Mucosa of rectum (tissue), 2 donors: ENCODE data around the gene HS2ST1.
"Not testable (repeated sequence)": the region's sequence is repeated elsewhere in the genome, so short reads cannot be mapped to it uniquely, and the experiment has no call there.

ENCODE experiments used
- H3K27ac ChIP-seq, 2 donors: one replicate each; pipeline ENCODE4 v1.7.0; 2013; ENCODE audit warnings: inconsistent platforms in 2 of 2, low read depth in 2 of 2, low read length in 2 of 2
- H3K27me3 ChIP-seq, 2 donors: one replicate each; pipeline ENCODE4 v1.7.0; 2013; ENCODE audit warnings: low read length in 2 of 2; ENCODE audit not compliant: control insufficient read depth in 2 of 2, insufficient read depth in 2 of 2
- H3K36me3 ChIP-seq, 2 donors: one replicate each; pipeline ENCODE4 v1.7.0; 2013; ENCODE audit warnings: low read length in 2 of 2; ENCODE audit not compliant: control insufficient read depth in 2 of 2, insufficient read depth in 2 of 2
- H3K4me1 ChIP-seq, 2 donors: one replicate each; pipeline ENCODE4 v1.7.0; 2013; ENCODE audit warnings: low read length in 2 of 2, mild to moderate bottlenecking in 1 of 2; ENCODE audit not compliant: control insufficient read depth in 2 of 2, insufficient read depth in 2 of 2
- H3K4me3 ChIP-seq, 2 donors: one replicate each; pipeline ENCODE4 v1.7.0; 2013; ENCODE audit warnings: low read length in 2 of 2
- H3K9ac ChIP-seq, 2 donors: one replicate each; pipeline ENCODE4 v1.7.0; 2013; ENCODE audit warnings: low read length in 2 of 2, low read depth in 1 of 2, mild to moderate bottlenecking in 1 of 2
- H3K9me3 ChIP-seq, 2 donors: one replicate each; pipeline ENCODE4 v1.7.0; 2013; ENCODE audit warnings: low read length in 2 of 2; ENCODE audit not compliant: control insufficient read depth in 2 of 2
- donor health status: healthy.
- donor health status: Normal muscosa, but diverticular disease.

HS2ST1 gene

GRCh38 chr1:86963841-86964240 lies 49.4 kb downstream of the HS2ST1 start:
- not testable (repeated sequence) for H3K4me1 ChIP-seq, H3K27me3 ChIP-seq, H3K4me3 ChIP-seq, H3K9me3 ChIP-seq, H3K27ac ChIP-seq, H3K36me3 ChIP-seq, H3K9ac ChIP-seq

DNA sequence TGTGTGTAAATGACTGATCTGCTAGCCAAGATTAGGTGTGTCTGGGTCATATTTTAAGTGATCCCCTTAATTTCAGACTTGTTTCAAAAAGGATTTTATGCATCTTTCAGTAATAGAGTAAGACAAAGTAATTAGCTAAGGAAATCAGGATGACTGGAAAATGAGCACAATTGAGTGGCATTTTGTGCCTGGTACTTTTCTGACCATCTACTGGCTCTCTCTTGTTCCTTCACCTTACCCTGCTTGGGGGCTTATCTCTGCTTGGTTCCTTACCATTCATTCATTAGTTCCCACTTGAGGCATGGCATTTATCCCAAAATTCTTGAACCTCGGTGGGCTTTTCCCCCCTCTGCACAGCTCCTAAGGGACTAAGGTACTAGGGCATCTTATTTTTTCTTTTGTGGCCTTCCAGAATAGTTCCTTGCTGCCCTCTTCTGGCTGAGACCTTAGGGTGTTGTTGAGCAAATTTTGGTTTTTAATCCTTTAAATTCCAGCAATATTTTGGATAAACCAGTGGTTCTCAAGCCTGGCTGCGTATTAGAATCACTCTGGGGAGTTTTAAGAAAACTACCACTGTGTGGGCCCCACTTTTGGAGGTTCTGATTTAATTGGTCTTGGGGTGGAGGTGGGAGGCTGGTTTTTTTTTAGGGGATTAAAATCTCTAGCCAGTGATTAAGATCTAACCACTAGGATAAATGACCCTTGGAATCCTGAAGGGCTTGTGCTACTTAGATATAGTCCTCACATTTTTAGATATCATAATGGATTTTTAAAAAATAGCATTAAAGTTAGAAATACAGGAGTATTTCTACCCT lies 50.8 kb downstream of the HS2ST1 start:
- Histone ChIP-seq H3K36me3 (no peaks in the 10 kb centered on the region), H3K9ac (no peak overlapping the region), H3K4me3 (no peak overlapping the region), H3K4me1 (no peaks in the 10 kb centered on the region), H3K27ac (no peak overlapping the region), H3K9me3 (no peaks in the 10 kb centered on the region), H3K27me3 (no peaks in the 10 kb centered on the region)

- no peak overlapping the region for H3K27ac ChIP-seq
- no peaks in the 10 kb centered on the region for H3K9me3 ChIP-seq
- H3K4me1 ChIP-seq = no peaks in the 10 kb centered on the region
- no peak overlapping the region for H3K4me3 ChIP-seq
- no peaks in the 10 kb centered on the region for H3K27me3 ChIP-seq
- H3K9ac ChIP-seq = no peak overlapping the region
- H3K36me3 ChIP-seq = no peaks in the 10 kb centered on the region
Measured at GRCh38 chr1:86965827-86966182, 51.4 kb downstream of the HS2ST1 start.

GRCh38 chr1:86970938-86971337 lies 56.5 kb downstream of the HS2ST1 start:
- no peaks in the 10 kb centered on the region for H3K27me3 ChIP-seq
- H3K4me1 ChIP-seq = no peaks in the 10 kb centered on the region
- no peaks in the 10 kb centered on the region for H3K36me3 ChIP-seq
- H3K4me3 ChIP-seq = no peak overlapping the region
- H3K9ac ChIP-seq = no peak overlapping the region
- no peak overlapping the region for H3K27ac ChIP-seq
- H3K9me3 ChIP-seq = no peaks in the 10 kb centered on the region

- H3K36me3 ChIP-seq = no peaks in the 10 kb centered on the region
- H3K27ac ChIP-seq = no peak overlapping the region
- no peak overlapping the region for H3K9ac ChIP-seq
- H3K4me3 ChIP-seq = no peak overlapping the region
- no peaks in the 10 kb centered on the region for H3K9me3 ChIP-seq
- no peaks in the 10 kb centered on the region for H3K27me3 ChIP-seq
- H3K4me1 ChIP-seq = no peaks in the 10 kb centered on the region
Measured at GRCh38 chr1:86971778-86972177, 57.3 kb downstream of the HS2ST1 start.

GRCh38 chr1:86972262-86972661 lies 57.8 kb downstream of the HS2ST1 start:
- H3K27me3 ChIP-seq = no peaks in the 10 kb centered on the region
- H3K36me3 ChIP-seq = no peaks in the 10 kb centered on the region
- H3K9ac ChIP-seq = no peak overlapping the region
- no peak overlapping the region for H3K4me3 ChIP-seq
- no peaks in the 10 kb centered on the region for H3K9me3 ChIP-seq
- no peaks in the 10 kb centered on the region for H3K4me1 ChIP-seq
- no peak overlapping the region for H3K27ac ChIP-seq

DNA sequence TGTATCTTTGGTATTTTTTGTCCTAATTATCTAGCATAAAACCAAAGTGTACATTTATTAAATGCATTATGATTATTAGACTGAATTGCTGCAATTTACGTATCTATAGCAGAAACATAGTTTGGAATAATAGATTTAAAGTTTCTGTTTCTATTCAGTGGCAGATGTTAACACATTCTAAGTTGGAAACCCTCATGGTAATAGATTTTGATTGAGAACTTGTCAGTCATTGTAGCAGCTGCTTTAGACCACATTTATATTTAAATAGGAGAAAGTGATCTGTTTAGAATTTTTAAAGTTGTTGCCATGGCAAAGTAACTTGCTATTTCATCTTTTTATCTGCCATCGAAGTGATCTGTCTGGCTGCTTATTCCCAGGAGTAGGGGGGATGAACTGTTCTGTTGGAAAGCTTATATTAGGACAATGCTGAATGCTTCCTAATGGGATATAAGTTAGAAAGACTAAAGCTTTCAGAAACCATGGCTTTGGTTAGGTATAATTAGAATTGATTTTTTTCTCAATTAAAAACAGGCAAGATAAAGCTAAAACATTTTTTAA lies 61.6 kb downstream of the HS2ST1 start:
- Histone ChIP-seq H3K27me3 (no peaks in the 10 kb centered on the region), H3K4me1 (no peaks in the 10 kb centered on the region), H3K36me3 (no peaks in the 10 kb centered on the region), H3K9ac (no peak overlapping the region), H3K9me3 (no peaks in the 10 kb centered on the region), H3K27ac (no peak overlapping the region), H3K4me3 (no peak overlapping the region)

DNA sequence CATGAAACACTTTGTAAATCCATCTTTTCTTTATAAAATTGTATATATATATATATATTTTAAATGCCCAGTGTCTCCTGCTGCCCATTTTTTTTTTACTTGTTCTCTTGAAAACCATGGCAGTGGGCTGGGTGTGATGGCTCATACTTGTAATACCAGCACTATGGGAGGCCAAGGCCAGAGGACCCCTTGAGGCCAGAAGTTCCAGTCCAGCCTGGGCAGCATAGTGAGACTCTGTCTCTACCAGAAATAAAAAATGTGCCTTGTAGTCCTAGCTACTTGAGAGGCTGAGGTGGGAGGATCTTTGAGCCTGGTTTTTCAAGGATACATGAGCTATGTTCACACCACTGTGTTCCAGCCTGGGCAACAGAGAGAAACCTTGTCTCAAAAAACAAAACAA lies 62.2 kb downstream of the HS2ST1 start:
- H3K9me3 ChIP-seq = no peaks in the 10 kb centered on the region
- no peak overlapping the region for H3K4me3 ChIP-seq
- no peak overlapping the region for H3K27ac ChIP-seq
- no peaks in the 10 kb centered on the region for H3K4me1 ChIP-seq
- no peaks in the 10 kb centered on the region for H3K36me3 ChIP-seq
- H3K27me3 ChIP-seq = no peaks in the 10 kb centered on the region
- no peak overlapping the region for H3K9ac ChIP-seq

DNA sequence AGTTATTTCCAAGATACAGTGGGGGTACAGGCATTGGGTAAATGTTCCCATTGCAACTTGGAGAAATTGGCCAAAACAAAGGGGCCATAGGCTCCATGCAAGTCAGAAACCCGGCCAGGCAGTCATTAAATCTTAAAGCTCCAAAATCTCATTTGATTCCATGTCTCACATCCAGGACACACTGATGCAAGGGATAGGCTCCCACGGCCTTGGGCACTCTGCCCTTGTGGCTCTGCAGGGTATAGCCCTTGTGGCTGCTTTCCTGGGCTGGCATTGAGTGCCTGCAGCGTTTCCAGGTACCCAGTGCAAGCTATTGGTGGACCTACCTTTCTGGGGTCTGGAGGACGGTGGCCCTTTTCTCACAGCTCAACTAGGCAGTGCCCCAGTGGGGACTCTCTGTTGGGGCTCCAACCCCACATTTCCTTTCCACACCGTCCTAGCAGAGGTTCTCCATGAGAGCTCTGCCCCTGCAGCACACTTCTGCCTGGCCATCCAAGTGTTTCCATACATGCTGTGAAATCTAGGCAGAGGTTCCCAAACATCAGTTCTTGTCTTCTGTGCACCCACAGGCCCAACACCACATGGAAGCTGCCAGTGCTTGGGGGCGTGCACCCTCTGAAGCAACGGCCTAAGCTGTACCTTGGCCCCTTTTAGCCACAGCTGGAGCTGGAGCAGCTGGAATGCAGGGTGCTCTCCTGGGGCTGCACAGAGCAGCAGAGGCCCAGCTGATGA lies 67.2 kb downstream of the HS2ST1 start:
- Histone ChIP-seq H3K4me3 (no peak overlapping the region), H3K9me3 (no peaks in the 10 kb centered on the region), H3K27ac (no peak overlapping the region), H3K9ac (no peak overlapping the region), H3K27me3 (no peaks in the 10 kb centered on the region), H3K4me1 (no peaks in the 10 kb centered on the region), H3K36me3 (no peaks in the 10 kb centered on the region)

DNA sequence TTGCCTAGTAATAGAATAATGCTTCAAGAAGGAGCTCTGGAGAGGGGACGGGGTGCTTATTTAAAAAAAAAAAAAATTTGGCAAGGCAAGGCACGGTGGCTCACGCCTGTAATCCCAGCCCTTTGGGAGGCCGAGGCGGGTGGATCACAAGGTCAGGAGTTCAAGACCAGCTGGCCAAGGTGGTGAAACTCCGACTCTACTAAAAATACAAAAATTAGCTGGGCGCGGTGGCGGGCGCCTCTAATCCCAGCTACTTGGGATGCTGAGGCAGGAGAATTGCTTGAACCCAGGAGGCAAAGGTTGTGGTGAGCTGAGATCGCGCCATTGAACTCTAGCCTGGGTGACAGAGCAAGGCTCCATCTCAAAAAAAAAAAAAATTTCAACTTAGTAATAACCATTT lies 69.2 kb downstream of the HS2ST1 start:
- H3K4me1 ChIP-seq, H3K9me3 ChIP-seq, H3K9ac ChIP-seq, H3K27me3 ChIP-seq, H3K4me3 ChIP-seq, H3K27ac ChIP-seq, H3K36me3 ChIP-seq: not testable (repeated sequence)
